ENCODE data around the gene EXOSC10. TPM values are rescaled to one million over a fixed set of nuclear protein-coding genes. Genes with fewer than 3 reads are reported as not detected.

Gene EXOSC10
- total RNA-seq = 10 to 100 TPM; 13.4 to 32.4 (median 20.7) TPM
- long read RNA-seq, partial matches to known transcripts = 1 of 4 reads
- long read RNA-seq, other reads (novel, unspliced or antisense) = 1 of 4 reads

DNA sequence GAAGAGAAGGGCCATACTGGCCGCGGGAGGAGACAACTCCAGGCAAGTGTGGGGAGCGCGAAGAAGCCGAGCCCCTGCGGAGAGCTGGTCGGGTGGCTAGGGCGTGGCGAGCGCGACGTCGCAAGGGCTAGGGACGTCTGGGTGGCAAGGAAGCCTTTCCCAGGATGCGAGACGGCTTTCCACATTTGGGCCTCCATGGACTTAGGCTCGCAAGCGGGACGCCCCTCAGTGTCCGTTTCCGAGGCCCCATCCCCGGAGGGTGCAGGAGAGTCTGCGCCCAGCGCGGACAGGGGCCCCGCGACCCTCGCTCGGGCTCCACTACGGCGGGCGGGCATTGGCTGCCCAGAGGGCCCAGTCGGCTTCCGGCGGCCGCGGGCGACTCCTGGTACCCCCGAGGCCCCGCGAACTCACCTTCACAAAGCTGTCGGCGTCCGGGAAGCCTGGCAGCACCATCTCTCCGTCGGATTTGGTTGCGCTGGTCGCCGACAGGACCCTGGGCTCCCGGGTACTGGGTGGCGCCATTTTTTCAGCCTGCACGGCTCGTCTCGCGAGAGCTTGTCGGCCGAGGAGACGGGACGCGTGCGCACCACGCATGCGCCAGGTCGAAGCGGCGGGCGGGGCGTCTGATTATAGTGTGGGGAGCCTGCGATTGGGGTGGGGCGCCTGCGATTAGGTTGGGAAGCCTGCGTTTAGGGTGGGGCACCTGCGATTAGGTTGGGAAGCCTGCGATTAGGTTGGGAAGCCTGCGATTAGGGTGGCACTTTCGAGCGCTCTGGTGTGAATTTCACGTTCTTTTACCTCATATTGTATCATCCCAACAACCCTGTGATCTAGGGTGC, at the start of gene EXOSC10:
EXOSC10 (minus strand) TSS at position 560 of the 839 bp plus-strand sequence; CDS start at position 522, 38 bp downstream.
- WGBS (ENCODE audit: insufficient coverage, low coverage, low lambda C conversion rate, missing lambda C conversion rate) = 2% methylated on average over 11 of the region's 78 CpGs
- Histone ChIP-seq H3K4me1 (peaks cover 0 to 15% (median 2%) of the 10 kb centered on the region in 4 donors), H3K27ac (peak within 1 kb of the TSS; percentile 56 to 74 (median 67)), H3K4me3 (peak within 1 kb of the TSS; percentile 85 to 100 (median 99)), H3K9me3 (no peaks in the 10 kb centered on the region), H3K27me3 (no peaks in the 10 kb centered on the region), H3K36me3 (peaks cover 0 to 25% (median 7%) of the 10 kb centered on the region in 4 donors)
- DNase-seq = peak; percentile 95
- TF ChIP-seq, protein P1, sequence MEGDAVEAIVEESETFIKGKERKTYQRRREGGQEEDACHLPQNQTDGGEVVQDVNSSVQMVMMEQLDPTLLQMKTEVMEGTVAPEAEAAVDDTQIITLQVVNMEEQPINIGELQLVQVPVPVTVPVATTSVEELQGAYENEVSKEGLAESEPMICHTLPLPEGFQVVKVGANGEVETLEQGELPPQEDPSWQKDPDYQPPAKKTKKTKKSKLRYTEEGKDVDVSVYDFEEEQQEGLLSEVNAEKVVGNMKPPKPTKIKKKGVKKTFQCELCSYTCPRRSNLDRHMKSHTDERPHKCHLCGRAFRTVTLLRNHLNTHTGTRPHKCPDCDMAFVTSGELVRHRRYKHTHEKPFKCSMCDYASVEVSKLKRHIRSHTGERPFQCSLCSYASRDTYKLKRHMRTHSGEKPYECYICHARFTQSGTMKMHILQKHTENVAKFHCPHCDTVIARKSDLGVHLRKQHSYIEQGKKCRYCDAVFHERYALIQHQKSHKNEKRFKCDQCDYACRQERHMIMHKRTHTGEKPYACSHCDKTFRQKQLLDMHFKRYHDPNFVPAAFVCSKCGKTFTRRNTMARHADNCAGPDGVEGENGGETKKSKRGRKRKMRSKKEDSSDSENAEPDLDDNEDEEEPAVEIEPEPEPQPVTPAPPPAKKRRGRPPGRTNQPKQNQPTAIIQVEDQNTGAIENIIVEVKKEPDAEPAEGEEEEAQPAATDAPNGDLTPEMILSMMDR (IDR thresholded peaks at IDR 0.05) = no peak
- no peak for TF ChIP-seq POLR2A (IDR thresholded peaks at IDR 0.05)
- ATAC-seq = peak; percentile 96 to 99 (median 98)
- intact Hi-C loops (cut with DNase I) = no loop called here

- no peak for ATAC-seq
- WGBS (ENCODE audit: insufficient coverage, low coverage, low lambda C conversion rate, missing lambda C conversion rate) = 75% methylated on average over 4 of the region's 4 CpGs
- H3K36me3 ChIP-seq = peaks cover 0 to 46% (median 5%) of the 10 kb centered on the region in 4 donors
These were observed 47.6 kb upstream of the EXOSC10 start for GRCh38 chr1:11147197-11147770.

GRCh38 chr1:11145741-11146140, 46.1 kb upstream of the EXOSC10 start:
- H3K4me3 ChIP-seq = no peak overlapping the region
- peaks cover 0 to 46% (median 5%) of the 10 kb centered on the region in 4 donors for H3K36me3 ChIP-seq
- H3K27ac ChIP-seq = no peak overlapping the region
- DNase-seq (peak in 1 of 3 donors; percentile 14), ATAC-seq (no peak)
- H3K27me3 ChIP-seq = no peaks in the 10 kb centered on the region
- no peaks in the 10 kb centered on the region for H3K9me3 ChIP-seq
- WGBS (ENCODE audit: insufficient coverage, low coverage, low lambda C conversion rate, missing lambda C conversion rate) = no CpG with 5 or more reads among the region's 6 CpGs
- H3K4me1 ChIP-seq = no peaks in the 10 kb centered on the region
- TF ChIP-seq, protein P1 (IDR thresholded peaks at IDR 0.05) = no peak
- no peak for TF ChIP-seq POLR2A (IDR thresholded peaks at IDR 0.05)
- intact Hi-C loops (cut with DNase I) = no loop called here

More at GRCh38 chr1:11147197-11147770, 47.6 kb upstream of the EXOSC10 start:
- Histone ChIP-seq H3K27me3 (no peaks in the 10 kb centered on the region), H3K4me3 (no peak overlapping the region), H3K4me1 (peaks cover 0 to 13% (median 6%) of the 10 kb centered on the region in 4 donors), H3K27ac (no peak overlapping the region), H3K9me3 (no peaks in the 10 kb centered on the region)
- intact Hi-C loops (cut with DNase I) = no loop called here
- DNase-seq = no peak
- TF ChIP-seq, protein P1 (IDR thresholded peaks at IDR 0.05) = no peak
- TF ChIP-seq POLR2A (IDR thresholded peaks at IDR 0.05) = no peak

DNA sequence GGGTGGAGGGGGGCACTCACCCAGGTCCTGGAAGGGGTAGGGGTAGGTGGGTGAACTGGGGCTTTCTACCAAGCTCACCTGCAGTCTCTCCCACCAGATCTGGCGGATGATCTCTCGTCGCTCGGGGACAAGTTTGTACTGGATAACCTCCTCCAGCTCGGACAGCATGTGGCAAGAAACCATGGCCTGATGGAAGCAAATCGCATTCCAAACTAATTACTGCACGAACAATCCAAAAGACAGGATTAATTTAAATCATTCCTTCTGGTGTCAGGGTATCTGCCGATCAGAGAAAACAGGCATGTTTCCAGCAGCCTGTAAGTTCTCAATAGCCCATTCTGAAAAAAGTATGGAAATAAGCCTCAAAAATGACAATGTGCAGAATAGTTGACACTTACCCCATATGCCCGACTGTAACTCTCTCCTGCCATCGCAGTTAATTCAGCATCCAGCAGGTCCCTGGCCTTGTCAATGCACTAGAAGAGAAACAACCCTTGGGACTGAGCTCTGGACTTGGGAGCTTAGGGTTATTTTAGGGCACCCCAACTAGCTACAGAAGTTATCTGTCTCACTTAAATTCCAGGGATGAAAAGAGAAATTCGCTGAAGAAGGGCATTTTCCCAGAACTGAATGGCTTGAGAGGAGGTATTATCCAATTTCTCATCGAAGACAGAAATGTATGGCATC, 45.0 kb upstream of the EXOSC10 start:
- no peak overlapping the region for H3K27ac ChIP-seq
- no peak overlapping the region for H3K4me3 ChIP-seq
- intact Hi-C loops (cut with DNase I) = no loop called here
- DNase-seq (peak in 1 of 3 donors; percentile 32), ATAC-seq (no peak)
- H3K4me1 ChIP-seq = no peaks in the 10 kb centered on the region
- H3K36me3 ChIP-seq = peaks cover 0 to 43% (median 6%) of the 10 kb centered on the region in 4 donors
- TF ChIP-seq, protein P1 (IDR thresholded peaks at IDR 0.05) = no peak
- TF ChIP-seq POLR2A (IDR thresholded peaks at IDR 0.05) = no peak
- no peaks in the 10 kb centered on the region for H3K27me3 ChIP-seq
- H3K9me3 ChIP-seq = no peaks in the 10 kb centered on the region
- 80% methylated on average over 10 of the region's 12 CpGs for WGBS (ENCODE audit: insufficient coverage, low coverage, low lambda C conversion rate, missing lambda C conversion rate)
